Neural progenitor cell (in vitro differentiated cells): ENCODE data around the gene A2M.

Experiments used
- CTCF ChIP-seq: fragments of 200-600 bp; sonication (generic); IDR thresholded peaks from 2 replicates; pipeline ENCODE4 v1.5.1; 2017; ENCODE audit warnings: antibody characterized with exemption, mild to moderate bottlenecking
- EZH2 ChIP-seq: fragments of 200-600 bp; sonication (generic); IDR thresholded peaks from 2 replicates; pipeline ENCODE4 v1.6.1; 2017; ENCODE audit warnings: antibody characterized with exemption, mild to moderate bottlenecking, moderate library complexity

GRCh38 chr12:9112076-9112853 is 3.5 kb downstream of the A2M start:
- TF ChIP-seq CTCF (no peak), EZH2 (no peak)
